Activated CD8-positive, alpha-beta memory T cell treated with anti-CD3 and anti-CD28 coated beads, Interleukin-2, amount 50 U/mL, for 4 hours (primary cell): ENCODE data around the gene PCNT.
A peak's percentile ranks its signal among the peaks of the same experiment; 100 is the strongest.
"Not testable (repeated sequence)": the region's sequence is repeated elsewhere in the genome, so short reads cannot be mapped to it uniquely, and the experiment has no call there.

ENCODE experiments used
- DNase-seq: peaks from one replicate; pipeline ENCODE4 v3.0.0-alpha.2; 2020

PCNT gene

GRCh38 chr21:46304955-46305354 is 19.0 kb upstream of the PCNT start:
- no peak for DNase-seq

DNA sequence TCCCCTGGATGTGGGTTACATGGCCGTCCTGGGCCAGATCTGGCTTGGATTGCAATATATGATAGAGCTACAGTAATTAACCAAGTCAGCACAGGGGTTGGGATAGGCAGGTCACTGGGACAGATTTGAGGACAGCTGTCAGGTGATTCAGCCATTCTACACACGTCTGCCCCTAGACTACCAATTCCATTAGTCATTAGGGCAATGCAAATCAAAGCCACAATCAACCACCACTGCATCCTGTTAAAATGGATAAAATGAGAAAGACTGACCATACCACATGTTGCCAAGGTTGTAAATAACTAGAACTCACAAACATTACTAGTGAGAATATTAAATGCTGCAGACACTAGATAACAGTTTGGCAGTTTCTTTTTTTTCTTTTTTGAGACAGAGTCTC is 16.3 kb upstream of the PCNT start:
- DNase-seq: no peak

GRCh38 chr21:46308431-46308830 is 15.5 kb upstream of the PCNT start:
- no peak for DNase-seq

- DNase-seq: not testable (repeated sequence)
These were observed 13.7 kb upstream of the PCNT start for GRCh38 chr21:46310260-46310659.

- no peak for DNase-seq
These were observed 12.4 kb upstream of the PCNT start for GRCh38 chr21:46311568-46311967.

- DNase-seq: no peak
These were observed 11.0 kb upstream of the PCNT start for GRCh38 chr21:46312949-46313348.

GRCh38 chr21:46314441-46315020 is 9.4 kb upstream of the PCNT start:
- DNase-seq: no peak

GRCh38 chr21:46316708-46317324 is 7.1 kb upstream of the PCNT start:
- DNase-seq: no peak

DNA sequence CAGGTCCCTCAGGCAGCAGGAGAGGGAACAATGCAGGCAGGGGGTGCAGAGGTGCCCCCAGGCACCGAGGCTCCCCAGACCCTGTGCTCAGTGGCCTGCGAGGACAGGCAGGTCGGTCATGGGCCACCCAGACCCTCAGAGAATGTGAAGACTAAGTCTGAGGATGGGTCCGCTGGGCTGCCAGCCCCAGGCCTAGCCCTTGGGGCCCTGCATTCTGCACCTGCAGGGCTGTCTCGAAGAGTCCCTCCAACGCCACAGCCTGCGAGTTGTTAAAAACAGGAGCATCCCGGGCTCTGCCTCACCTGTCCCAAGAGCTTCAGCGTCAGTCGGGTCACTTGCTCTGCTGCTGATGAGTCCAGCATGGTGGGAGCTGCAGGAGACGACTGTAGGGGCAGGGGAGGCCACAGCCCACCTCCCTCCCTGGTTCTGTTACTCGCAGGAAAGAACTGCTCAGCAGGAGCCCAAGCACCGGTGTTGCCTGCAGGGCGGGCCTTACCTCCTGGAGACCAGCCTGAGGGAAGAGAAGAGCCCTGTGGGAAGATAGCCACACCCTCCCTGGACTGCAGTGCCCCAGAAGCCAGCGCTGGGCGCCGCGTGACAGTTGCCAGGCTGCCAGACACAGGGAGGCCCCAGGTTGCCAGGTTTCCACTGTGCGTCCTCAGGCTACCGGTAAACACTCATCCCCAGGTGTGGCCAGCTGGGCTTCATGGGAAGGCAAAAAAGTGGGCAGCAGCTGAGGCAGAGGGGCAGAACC is 6.1 kb upstream of the PCNT start:
- DNase-seq: no peak

- no peak for DNase-seq
These were observed 5.5 kb upstream of the PCNT start for GRCh38 chr21:46318464-46318845.

DNA sequence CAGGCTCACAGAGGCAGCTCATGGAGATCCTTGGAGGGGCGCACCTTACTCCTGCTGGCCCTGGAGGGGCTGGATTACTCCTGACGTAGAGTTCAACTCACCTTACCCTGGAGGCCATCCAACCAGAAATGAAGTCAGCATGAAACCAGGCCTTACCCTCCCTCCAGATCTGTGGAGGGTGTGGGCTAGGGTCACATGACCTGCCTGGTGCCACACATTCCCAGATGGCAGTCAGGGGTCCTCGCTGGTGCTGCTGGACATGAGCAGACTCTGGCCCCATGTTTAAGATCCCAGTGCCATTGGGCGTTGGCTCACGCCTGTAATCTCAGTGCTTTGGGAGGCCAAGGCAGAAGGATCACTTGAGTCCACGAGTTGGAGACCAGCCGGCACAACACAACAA is 4.8 kb upstream of the PCNT start:
- DNase-seq: no peak

GRCh38 chr21:46320331-46320801 is 3.6 kb upstream of the PCNT start:
- DNase-seq: no peak

- DNase-seq: no peak
These were observed 1.4 kb upstream of the PCNT start for GRCh38 chr21:46322351-46323226.

- DNase-seq: no peak
These were observed 688 bp upstream of the PCNT start for GRCh38 chr21:46323227-46323709.

DNA sequence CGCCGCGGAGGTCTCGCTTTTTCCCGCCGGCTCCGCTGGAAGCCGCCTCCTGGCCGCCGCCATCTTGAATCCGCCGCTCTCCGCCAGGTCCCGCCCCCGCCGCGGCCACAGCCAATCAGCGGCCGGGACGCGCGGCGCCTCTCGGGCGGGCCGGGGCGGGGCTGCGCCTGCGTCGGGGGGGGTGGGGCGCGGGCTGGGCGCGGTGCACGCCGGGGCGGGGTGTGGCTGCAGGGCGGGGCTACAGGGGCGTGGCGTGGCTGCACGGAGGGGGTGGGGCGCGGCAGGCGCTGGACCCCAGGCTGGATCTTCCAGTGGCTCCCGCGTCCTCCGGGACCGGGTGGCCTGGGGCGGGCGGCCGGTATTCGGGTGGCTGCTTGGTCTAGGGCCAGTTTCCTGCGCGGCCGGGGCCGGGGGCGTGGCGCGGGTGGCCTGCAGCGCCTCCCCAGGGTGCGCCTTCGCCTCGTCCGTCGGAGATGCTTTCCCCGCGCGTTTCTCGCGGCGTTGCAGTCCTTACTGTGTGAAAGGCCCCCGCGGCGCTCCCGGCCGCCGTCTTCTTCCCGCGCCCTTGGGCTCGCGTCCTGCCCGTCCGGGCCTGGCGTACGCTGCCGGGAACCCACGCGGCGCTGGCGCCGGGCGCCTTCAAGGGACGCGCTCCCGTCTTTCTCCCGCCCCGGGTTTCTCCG is 575 bp downstream of the PCNT start:
- peak; percentile 87 for DNase-seq

GRCh38 chr21:46325073-46325912 is 1.3 kb downstream of the PCNT start:
- DNase-seq: peak; percentile 39

GRCh38 chr21:46326110-46326703 is 2.3 kb downstream of the PCNT start:
- DNase-seq: no peak

- DNase-seq: no peak
These were observed 3.8 kb downstream of the PCNT start for GRCh38 chr21:46327711-46328110.

DNA sequence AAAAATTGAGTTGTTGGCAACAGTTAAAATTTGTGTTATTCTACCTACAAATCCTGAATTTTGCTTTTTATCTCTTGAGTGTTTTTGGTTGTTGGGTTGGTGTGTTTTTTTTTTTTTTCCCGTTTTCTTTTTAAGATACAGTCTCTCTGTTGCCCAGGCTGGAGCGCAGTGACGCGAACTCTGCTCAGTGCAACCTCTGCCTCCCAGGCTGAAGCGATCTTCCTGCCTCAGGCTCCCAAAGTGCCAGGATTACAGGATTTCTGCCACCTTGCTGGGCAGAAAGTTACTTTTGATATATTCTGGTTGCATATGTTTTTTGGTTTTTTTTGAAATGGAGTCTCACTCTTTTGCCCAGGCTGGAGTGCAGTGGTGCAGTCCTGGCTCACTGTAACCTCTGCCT is 4.2 kb downstream of the PCNT start:
- no peak for DNase-seq

DNA sequence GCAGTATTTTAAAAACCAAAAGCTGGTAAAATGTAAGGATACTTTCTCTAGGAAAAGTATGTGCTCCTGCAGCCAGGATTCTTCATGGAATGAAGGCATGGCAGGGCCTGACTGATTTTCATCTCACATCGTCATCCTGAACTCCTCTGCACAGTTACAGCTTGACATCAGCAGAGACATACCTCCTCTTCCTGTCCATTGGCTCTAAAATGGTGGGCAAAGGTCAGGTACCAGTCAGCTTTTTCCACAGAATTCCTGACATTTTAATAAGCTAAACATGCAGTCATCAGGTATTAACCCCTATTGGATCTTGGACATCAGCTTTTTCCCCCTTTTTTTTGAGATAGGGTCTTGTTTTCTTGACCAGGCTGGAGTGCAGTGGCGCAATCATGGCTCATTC is 5.8 kb downstream of the PCNT start:
- DNase-seq: no peak
